K562 (cell line): Measurements from ENCODE around the gene NTSR1. TPM values are rescaled to one million over a fixed set of nuclear protein-coding genes. Genes with fewer than 3 reads are reported as not detected.

ENCODE experiments used
- ATAC-seq: fragments of 200-7000 bp; cut with Tn5 transposase; 3 replicates; pipeline ENCODE4 v1.9.1; 2020; ENCODE audit warnings: moderate library complexity
- BruUV-seq: library from RNA; stranded (reverse); fragments of 400-500 nt; replicated peaks from 2 replicates; lab custom pipeline; 2021; lab: Mats Ljungman, UMichigan
- CTCF ChIA-PET: fragments of 300-600 bp; formaldehyde crosslinking; extraction: SDS; loops from one replicate; lab custom pipeline; 2021; ENCODE audit warnings: low intra/inter-chr PET ratio; lab: Yijun Ruan, JAX
- POLR2A ChIA-PET: fragments of 300-600, 350-650 bp; sonication (Branson Sonifier 250); formaldehyde crosslinking; extraction: SDS; loops from one replicate; lab custom pipeline; 2021; ENCODE audit warnings: antibody characterized with exemption, inconsistent platforms; lab: Yijun Ruan, JAX
- DNase-seq, 4 experiments: peaks; one replicate each; pipeline versions ENCODE4 v3.0.0 to v3.0.0-alpha.2; 2011 to 2018; ENCODE audit warnings: low spot score in 3 of 4, mixed read lengths in 3 of 4; ENCODE audit errors: extremely low read depth in 1 of 4
- FAIRE-seq: peaks from 2 replicates; lab custom pipeline; 2011; peaks lifted over from hg19 to GRCh38; lab: Jason Lieb, UNC
- H2AFZ ChIP-seq: 2 replicates; pipeline ENCODE4 v1.6.0; 2011; ENCODE audit warnings: low read depth, low read length, control low read depth, inconsistent platforms
- H3K27ac ChIP-seq: fragments of 200-600 bp; 3 replicates; pipeline ENCODE4 v1.8.0; 2011; ENCODE audit warnings: low read depth, mild to moderate bottlenecking, control low read depth, inconsistent platforms, low read length, moderate library complexity, mixed read lengths; ENCODE audit errors: extremely low read depth
- H3K27me3 ChIP-seq, 2 experiments: fragments of 300-600 bp in 1 of 2; 2 replicates in 1 of 2; 3 replicates in 1 of 2; pipeline versions ENCODE4 v1.6.0 to v1.8.0; 2011; ENCODE audit warnings: inconsistent platforms in 2 of 2, low read length in 2 of 2, mild to moderate bottlenecking in 1 of 2, mixed read lengths in 1 of 2, moderate library complexity in 1 of 2; ENCODE audit not compliant: control insufficient read depth in 2 of 2, insufficient read depth in 2 of 2
- H3K36me3 ChIP-seq: fragments of 300-600 bp; 3 replicates; pipeline ENCODE4 v1.8.0; 2011; ENCODE audit warnings: mild to moderate bottlenecking, low read length, inconsistent platforms; ENCODE audit not compliant: control insufficient read depth, insufficient read depth
- H3K4me1 ChIP-seq, 2 experiments: fragments of 200-600 bp in 1 of 2; replicated peaks in 1 of 2; 2 replicates in 1 of 2; 3 replicates in 1 of 2; pipeline versions ENCODE4 v1.5.1 to v1.8.0; 2011; ENCODE audit warnings: inconsistent platforms in 2 of 2, low read length in 2 of 2, mild to moderate bottlenecking in 1 of 2, mixed read lengths in 1 of 2, moderate library complexity in 1 of 2; ENCODE audit not compliant: control insufficient read depth in 2 of 2, insufficient read depth in 2 of 2
- H3K4me2 ChIP-seq: 2 replicates; pipeline ENCODE4 v1.6.1; 2011; ENCODE audit warnings: low read length, control low read depth, inconsistent platforms, mixed read lengths; ENCODE audit not compliant: insufficient read depth
- H3K4me3 ChIP-seq: fragments of 200-600 bp; sonication (generic), shearing (Covaris generic); 2 replicates; pipeline ENCODE4 v1.5.1; 2016; ENCODE audit warnings: control low read depth, inconsistent platforms
- H3K79me2 ChIP-seq: fragments of 200-600 bp; 3 replicates; pipeline ENCODE4 v1.8.0; 2011; ENCODE audit warnings: low read length, inconsistent platforms; ENCODE audit not compliant: control insufficient read depth, insufficient read depth
- H3K9ac ChIP-seq, 2 experiments: 2 replicates each; pipeline versions ENCODE4 v1.6.0 to v1.6.1; 2011; ENCODE audit warnings: low read depth in 2 of 2, low read length in 2 of 2, control low read depth in 1 of 2, inconsistent platforms in 1 of 2, mild to moderate bottlenecking in 1 of 2, mixed read lengths in 1 of 2; ENCODE audit not compliant: insufficient read depth in 1 of 2
- H3K9me1 ChIP-seq: one replicate; pipeline ENCODE4 v1.6.0; 2011; ENCODE audit warnings: inconsistent platforms, mild to moderate bottlenecking, low read length, moderate library complexity; ENCODE audit not compliant: control insufficient read depth, insufficient read depth
- H3K9me3 ChIP-seq: replicated peaks from 2 replicates; pipeline ENCODE4 v1.5.1; 2011; ENCODE audit warnings: low read depth, low read length, inconsistent platforms; ENCODE audit not compliant: control insufficient read depth, insufficient read depth
- H4K20me1 ChIP-seq: replicated peaks from 2 replicates; pipeline ENCODE4 v1.6.1; 2011; ENCODE audit warnings: low read length, inconsistent platforms, mixed read lengths; ENCODE audit not compliant: control insufficient read depth, insufficient read depth
- DLX4 ChIP-seq: fragments of 250-450 bp; sonication (Bioruptor Pico); IDR thresholded peaks from 2 replicates; pipeline ENCODE4 v1.6.1; 2021; ENCODE audit warnings: mild to moderate bottlenecking
- SMARCC2 ChIP-seq: fragments of 450-650 bp; IDR thresholded peaks from 2 replicates; pipeline ENCODE4 v1.6.1; 2017; ENCODE audit warnings: antibody characterized with exemption, moderate library complexity, mild to moderate bottlenecking, low read depth
- U2AF2 ChIP-seq: fragments of 200-400 bp; formaldehyde crosslinking; optimal IDR thresholded peaks from 2 replicates; pipeline ENCODE3; 2017; ENCODE audit warnings: low read depth, mild to moderate bottlenecking, low read length
- WHSC1 ChIP-seq: IDR thresholded peaks from one replicate; pipeline ENCODE4 v1.6.1; 2012; ENCODE audit warnings: low read length, control low read depth, inconsistent platforms
- WGBS: fragments of 100-300 bp; shearing (Covaris generic); methylation state at CpG from one replicate; pipeline ENCODE4 v1.1.6; 2016; ENCODE audit warnings: low coverage, mixed read lengths; ENCODE audit not compliant: insufficient coverage; ENCODE audit errors: missing lambda C conversion rate; 5-methylcytosine and 5-hydroxymethylcytosine counted together
- in situ Hi-C: fragments of 300-500 bp; cut with MboI; formaldehyde crosslinking; loops from 4 replicates; pipeline ENCODE4 v1.15.0; 2018; ENCODE audit warnings: inconsistent platforms, mixed read lengths
- intact Hi-C: fragments of 100-400 bp; cut with micrococcal nuclease; formaldehyde crosslinking; loops from 2 replicates; pipeline ENCODE4 v1.14.2; 2022
- polyA plus RNA-seq, 8 experiments: library from polyadenylated mRNA; depleted of rRNA in 4 of 8; stranded (reverse) in 5 of 8; unstranded in 3 of 8; fragments of >200 nt; fragmentation: Nextera tagmentation in 2 of 8; fragmentation: Illumina TruSeq in 1 of 8; extraction: Ambion mirVana in 2 of 8; extraction: Trizol in 1 of 8; gene quantifications; 2 replicates each; pipeline versions ENCODE4 v1.2.1 to v1.2.3, GENCODE V29; 2011 to 2014; ENCODE audit warnings: inconsistent platforms in 1 of 8, missing spikeins in 1 of 8
- total RNA-seq, 7 experiments: library from RNA; depleted of rRNA in 6 of 7; stranded (reverse); fragments of >200 nt in 6 of 7; fragmentation: Illumina TruSeq in 2 of 7; extraction: Trizol in 2 of 7; gene quantifications; 2 replicates each; pipeline versions ENCODE4 v1.2.1 to v1.2.3, GENCODE V29; 2011 to 2021; ENCODE audit warnings: low replicate concordance in 1 of 7

Gene NTSR1
- total and polyA plus RNA-seq, 9 of the 15 experiments (the other 6 are each of a cell fraction or from before 2014, with no cell fraction given): 0.04 to 0.40 (median 0.13) TPM; not detected in 3

- in situ Hi-C loops: no loop called here
- no peak for FAIRE-seq
- Histone ChIP-seq H3K4me1 (peaks cover 0 to 22% of the 10 kb centered on the region in 2 experiments; a peak in 4 of 5 replicates), H3K79me2 (no peaks in the 10 kb centered on the region), H2AFZ (no peak overlapping the region), H4K20me1 (peaks cover 18% of the 10 kb centered on the region; the same call in 1 of the 2 replicates), H3K9me1 (peaks cover 2% of the 10 kb centered on the region), H3K9me3 (no peaks in the 10 kb centered on the region), H3K27ac (no peak overlapping the region), H3K9ac (no peak overlapping the region), H3K4me3 (no peak overlapping the region), H3K4me2 (no peak overlapping the region), H3K27me3 (peaks cover 55 to 95% of the 10 kb centered on the region in 2 experiments), H3K36me3 (no peaks in the 10 kb centered on the region)
- BruUV-seq: no TSS peak
- 8% methylated on average over 11 of the region's 12 CpGs for WGBS
- ATAC-seq: no peak
- intact Hi-C loops: no loop called here
- TF ChIP-seq DLX4 (CRISPR knock-in tag): no peak
- no peak for TF ChIP-seq U2AF2
- no peak for TF ChIP-seq WHSC1
- no peak for TF ChIP-seq SMARCC2
- DNase-seq: no peak
- POLR2A ChIA-PET: interaction anchor here (0.5 to 1.1 kb wide), 3 partner anchors 89 to 1407 kb away, joined by 3 read pairs; no protein-coding TSS in a partner anchor
- CTCF ChIA-PET: no interaction called here
Observed at GRCh38 chr20:62699741-62700140, 8.9 kb upstream of the NTSR1 start.
